ENCODE measurements around the gene ARL13B. TPM values are rescaled to one million over a fixed set of nuclear protein-coding genes. Genes with fewer than 3 reads are reported as not detected.

Gene ARL13B
- total RNA-seq, 1 donor from 2014 or later, result 13.5 TPM

DNA sequence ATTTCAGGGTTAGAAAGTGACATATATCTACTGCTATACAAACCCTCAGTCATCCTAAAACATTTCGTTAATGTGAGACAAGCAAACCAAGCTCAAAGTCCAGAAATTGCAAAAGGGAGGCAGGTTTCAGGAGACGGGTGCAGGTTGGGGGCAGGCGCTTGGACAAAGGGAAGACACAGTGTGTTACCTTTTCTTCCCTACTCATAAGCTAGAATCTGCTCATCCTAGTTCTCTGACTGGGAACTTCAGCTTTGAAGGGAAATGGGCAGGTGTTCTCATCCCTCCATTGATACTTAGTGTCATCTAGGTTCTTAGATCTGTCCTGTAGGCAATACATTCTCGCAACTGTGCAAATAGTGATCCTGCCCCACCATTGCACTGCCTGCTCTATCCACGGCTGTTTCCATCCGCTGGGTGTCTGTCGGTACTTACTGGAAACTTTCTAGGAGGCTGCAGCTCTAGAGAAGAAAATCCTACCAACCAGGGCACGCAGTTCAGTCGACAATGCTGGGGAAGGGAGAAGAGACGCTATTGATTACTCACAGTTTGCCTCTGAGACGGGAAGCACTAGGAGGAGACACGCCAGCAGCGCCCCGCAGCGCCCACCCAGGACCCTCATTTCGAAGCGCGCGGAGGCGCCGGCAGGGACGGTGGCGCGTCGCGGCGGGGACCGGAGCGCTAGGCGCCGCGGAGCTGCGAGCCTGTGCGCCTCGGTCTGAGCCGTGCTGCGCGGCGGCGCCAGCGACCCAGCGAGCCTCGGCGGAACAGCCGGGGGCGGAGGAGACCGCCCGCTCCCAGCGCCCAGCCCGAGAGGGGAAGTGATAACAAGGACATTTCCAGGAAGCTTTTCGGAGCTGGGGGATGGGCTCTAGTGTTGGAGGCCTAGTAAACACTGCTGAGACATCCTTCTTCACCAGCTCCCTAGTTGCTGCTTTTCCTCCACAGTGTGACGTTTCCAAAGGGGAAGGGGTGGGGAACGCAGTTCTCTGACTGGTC lies 6.5 kb upstream of the ARL13B start, which contains the start of gene PROS1:
Gene PROS1 (minus strand): TSS at position 766 of the 996 bp plus-strand sequence. CDS start 147 bp downstream, at position 619.
- Histone ChIP-seq H3K27ac (peak within 1 kb of the TSS; percentile 85), H3K4me1 (peaks cover 16% of the 10 kb centered on the region), H3K36me3 (no peaks in the 10 kb centered on the region), H3K27me3 (no peaks in the 10 kb centered on the region), H3K9me3 (no peaks in the 10 kb centered on the region), H3K4me3 (peak within 1 kb of the TSS; percentile 53 to 69)
- intact Hi-C loops (cut with DNase I), result no loop called here
- peak in 1 of 2 donors; percentile 46 for TF ChIP-seq POLR2AphosphoS5 (IDR thresholded peaks at IDR 0.05; ENCODE audit: insufficient read depth in 1 of 2, low read depth in 1 of 2)
- TF ChIP-seq POLR2A (IDR thresholded peaks at IDR 0.05), result peak in 1 of 2 donors; percentile 18
- TF ChIP-seq, protein P1, sequence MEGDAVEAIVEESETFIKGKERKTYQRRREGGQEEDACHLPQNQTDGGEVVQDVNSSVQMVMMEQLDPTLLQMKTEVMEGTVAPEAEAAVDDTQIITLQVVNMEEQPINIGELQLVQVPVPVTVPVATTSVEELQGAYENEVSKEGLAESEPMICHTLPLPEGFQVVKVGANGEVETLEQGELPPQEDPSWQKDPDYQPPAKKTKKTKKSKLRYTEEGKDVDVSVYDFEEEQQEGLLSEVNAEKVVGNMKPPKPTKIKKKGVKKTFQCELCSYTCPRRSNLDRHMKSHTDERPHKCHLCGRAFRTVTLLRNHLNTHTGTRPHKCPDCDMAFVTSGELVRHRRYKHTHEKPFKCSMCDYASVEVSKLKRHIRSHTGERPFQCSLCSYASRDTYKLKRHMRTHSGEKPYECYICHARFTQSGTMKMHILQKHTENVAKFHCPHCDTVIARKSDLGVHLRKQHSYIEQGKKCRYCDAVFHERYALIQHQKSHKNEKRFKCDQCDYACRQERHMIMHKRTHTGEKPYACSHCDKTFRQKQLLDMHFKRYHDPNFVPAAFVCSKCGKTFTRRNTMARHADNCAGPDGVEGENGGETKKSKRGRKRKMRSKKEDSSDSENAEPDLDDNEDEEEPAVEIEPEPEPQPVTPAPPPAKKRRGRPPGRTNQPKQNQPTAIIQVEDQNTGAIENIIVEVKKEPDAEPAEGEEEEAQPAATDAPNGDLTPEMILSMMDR (IDR thresholded peaks at IDR 0.05), result peak in 1 of 3 experiments; percentile 22
- peak in 1 of 2 donors; percentile 94 for DNase-seq (ENCODE audit: extremely low spot score in 2 of 2)

GRCh38 chr3:93981649-93982048 lies 1.7 kb downstream of the ARL13B start:
- DNase-seq (ENCODE audit: extremely low spot score in 2 of 2), result no peak
- peaks cover 11% of the 10 kb centered on the region for H3K4me1 ChIP-seq
- intact Hi-C loops (cut with DNase I), result no loop called here
- no peaks in the 10 kb centered on the region for H3K9me3 ChIP-seq
- H3K27ac ChIP-seq, result no peak overlapping the region
- TF ChIP-seq, protein P1 (IDR thresholded peaks at IDR 0.05), result no peak
- TF ChIP-seq POLR2AphosphoS5 (IDR thresholded peaks at IDR 0.05; ENCODE audit: insufficient read depth in 1 of 2, low read depth in 1 of 2) (no peak), POLR2A (IDR thresholded peaks at IDR 0.05) (no peak)
- H3K4me3 ChIP-seq, result no peak overlapping the region
- no peaks in the 10 kb centered on the region for H3K27me3 ChIP-seq
- H3K36me3 ChIP-seq, result no peaks in the 10 kb centered on the region

DNA sequence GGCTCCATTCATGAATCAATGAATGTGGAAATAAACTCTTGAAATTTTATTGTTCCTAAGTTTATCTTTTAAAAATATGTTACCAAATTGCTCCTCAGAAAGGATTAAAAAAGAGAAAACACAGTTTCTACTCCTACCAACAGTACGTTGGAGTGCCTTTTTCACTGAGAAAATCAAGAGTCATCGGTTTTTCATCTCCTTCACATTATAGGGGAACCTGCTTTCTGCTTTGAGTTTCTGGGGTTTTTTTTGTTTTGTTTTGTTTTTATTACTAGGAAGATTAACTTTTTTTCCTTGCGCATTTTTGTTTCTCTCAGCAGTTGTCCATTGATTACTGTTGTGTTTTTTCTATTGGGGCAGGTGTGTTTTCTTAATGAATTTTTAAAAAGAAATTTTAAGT lies 3.5 kb downstream of the ARL13B start:
- no peak for DNase-seq (ENCODE audit: extremely low spot score in 2 of 2)
- H3K36me3 ChIP-seq, result no peaks in the 10 kb centered on the region
- no peaks in the 10 kb centered on the region for H3K27me3 ChIP-seq
- peaks cover 11% of the 10 kb centered on the region for H3K4me1 ChIP-seq
- intact Hi-C loops (cut with DNase I), result no loop called here
- no peak overlapping the region for H3K4me3 ChIP-seq
- no peak for TF ChIP-seq POLR2AphosphoS5 (IDR thresholded peaks at IDR 0.05; ENCODE audit: insufficient read depth in 1 of 2, low read depth in 1 of 2)
- TF ChIP-seq, protein P1 (IDR thresholded peaks at IDR 0.05), result no peak
- no peak overlapping the region for H3K27ac ChIP-seq
- no peaks in the 10 kb centered on the region for H3K9me3 ChIP-seq

- peaks cover 11% of the 10 kb centered on the region for H3K4me1 ChIP-seq
- TF ChIP-seq, protein P1 (IDR thresholded peaks at IDR 0.05), result no peak
- TF ChIP-seq POLR2AphosphoS5 (IDR thresholded peaks at IDR 0.05; ENCODE audit: insufficient read depth in 1 of 2, low read depth in 1 of 2) (no peak), POLR2A (IDR thresholded peaks at IDR 0.05) (no peak)
- H3K4me3 ChIP-seq, result no peak overlapping the region
- intact Hi-C loops (cut with DNase I), result no loop called here
- H3K27me3 ChIP-seq, result no peaks in the 10 kb centered on the region
- no peaks in the 10 kb centered on the region for H3K9me3 ChIP-seq
- H3K27ac ChIP-seq, result no peak overlapping the region
- no peak for DNase-seq (ENCODE audit: extremely low spot score in 2 of 2)
- no peaks in the 10 kb centered on the region for H3K36me3 ChIP-seq
These were observed 4.7 kb downstream of the ARL13B start for GRCh38 chr3:93984618-93985017.

- Histone ChIP-seq H3K27me3 (no peaks in the 10 kb centered on the region), H3K4me1 (no peaks in the 10 kb centered on the region), H3K36me3 (no peaks in the 10 kb centered on the region), H3K27ac (no peak overlapping the region), H3K9me3 (no peaks in the 10 kb centered on the region), H3K4me3 (no peak overlapping the region)
- TF ChIP-seq, protein P1 (IDR thresholded peaks at IDR 0.05), result no peak
- intact Hi-C loops (cut with DNase I), result no loop called here
- no peak for DNase-seq (ENCODE audit: extremely low spot score in 2 of 2)
These were observed 8.3 kb downstream of the ARL13B start for GRCh38 chr3:93988283-93988682.

All from vagina (tissue), 2 donors.